SK-N-SH (cell line): ENCODE data around the gene PRKCQ.

Experiments used
- EZH2phosphoT487 ChIP-seq: fragments of 200-600 bp; sonication (generic); IDR thresholded peaks from 2 replicates; pipeline ENCODE4 v1.6.1; 2017; ENCODE audit warnings: low read depth, mixed run types, mild to moderate bottlenecking, antibody characterized with exemption, moderate library complexity, borderline replicate concordance
- FOSL2 ChIP-seq: IDR thresholded peaks from 2 replicates; pipeline ENCODE4 v1.4.0; 2012; ENCODE audit warnings: low read depth, mild to moderate bottlenecking, moderate library complexity, borderline replicate concordance
- FOXM1 ChIP-seq: IDR thresholded peaks from 2 replicates; pipeline ENCODE4 v1.4.0; 2012; ENCODE audit warnings: low read depth, mild to moderate bottlenecking
- GABPA ChIP-seq: IDR thresholded peaks from 2 replicates; pipeline ENCODE4 v1.4.0; 2012; ENCODE audit warnings: low read depth, mild to moderate bottlenecking
- IRF3 ChIP-seq: fragments of 150-350 bp; IDR thresholded peaks from 2 replicates; pipeline ENCODE4 v1.6.1; 2016; ENCODE audit warnings: mild to moderate bottlenecking, low read depth, low read length
- MAX ChIP-seq: IDR thresholded peaks from 2 replicates; pipeline ENCODE4 v1.4.0; 2012; ENCODE audit warnings: low read depth
- SIN3A ChIP-seq: IDR thresholded peaks from 2 replicates; pipeline ENCODE4 v1.6.1; 2012; ENCODE audit warnings: low read depth, mild to moderate bottlenecking, low read length, moderate library complexity, borderline replicate concordance
- SMC3 ChIP-seq: IDR thresholded peaks from 2 replicates; pipeline ENCODE4 v1.6.1; 2012; ENCODE audit warnings: low read depth, low read length, improper control_type of control experiment
- USF2 ChIP-seq: fragments of 150-350 bp; IDR thresholded peaks from 2 replicates; pipeline ENCODE4 v1.6.1; 2017; ENCODE audit warnings: antibody characterized with exemption, low read length, low read depth, borderline replicate concordance
- YY1 ChIP-seq: IDR thresholded peaks from 2 replicates; pipeline ENCODE4 v1.4.0; 2012; ENCODE audit warnings: low read depth, mild to moderate bottlenecking
- TF ChIP-seq, protein P1 (sequence below): fragments of 200-600 bp; sonication (generic); IDR thresholded peaks from 2 replicates; pipeline ENCODE4 v1.6.1; 2017; ENCODE audit warnings: antibody characterized with exemption, mild to moderate bottlenecking, moderate library complexity
- TF ChIP-seq, protein P2 (sequence below): IDR thresholded peaks from 2 replicates; pipeline ENCODE4 v1.6.1; 2012; ENCODE audit warnings: mild to moderate bottlenecking, low read depth, low read length, moderate library complexity

DNA sequence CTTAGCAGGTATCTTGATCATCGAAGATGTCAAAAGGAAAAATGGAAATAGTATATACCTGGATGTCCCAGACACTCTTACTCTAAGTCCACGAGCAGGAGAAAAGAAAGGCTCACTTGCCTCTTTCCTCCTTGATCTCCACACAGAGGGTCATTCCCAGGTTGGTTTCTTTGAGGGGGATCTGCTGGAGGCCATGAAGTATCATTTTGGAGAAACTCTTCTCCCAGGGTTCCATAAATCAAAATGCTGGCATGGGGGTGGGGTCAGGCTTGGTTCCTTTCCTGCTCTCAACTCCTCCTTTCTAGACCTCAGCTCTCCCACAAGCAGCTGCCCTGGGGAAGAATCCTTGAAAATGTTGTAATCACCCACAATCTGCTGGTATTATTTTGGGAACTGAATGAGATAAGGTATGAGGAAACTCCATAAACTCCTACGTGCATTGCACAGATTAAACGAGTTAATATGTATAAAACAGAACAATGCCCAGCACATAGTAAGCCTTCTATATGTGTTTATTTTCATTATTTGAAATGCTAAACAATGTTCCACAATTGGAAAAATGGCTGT, 54.4 kb downstream of the PRKCQ start:
- TF ChIP-seq, protein P1, sequence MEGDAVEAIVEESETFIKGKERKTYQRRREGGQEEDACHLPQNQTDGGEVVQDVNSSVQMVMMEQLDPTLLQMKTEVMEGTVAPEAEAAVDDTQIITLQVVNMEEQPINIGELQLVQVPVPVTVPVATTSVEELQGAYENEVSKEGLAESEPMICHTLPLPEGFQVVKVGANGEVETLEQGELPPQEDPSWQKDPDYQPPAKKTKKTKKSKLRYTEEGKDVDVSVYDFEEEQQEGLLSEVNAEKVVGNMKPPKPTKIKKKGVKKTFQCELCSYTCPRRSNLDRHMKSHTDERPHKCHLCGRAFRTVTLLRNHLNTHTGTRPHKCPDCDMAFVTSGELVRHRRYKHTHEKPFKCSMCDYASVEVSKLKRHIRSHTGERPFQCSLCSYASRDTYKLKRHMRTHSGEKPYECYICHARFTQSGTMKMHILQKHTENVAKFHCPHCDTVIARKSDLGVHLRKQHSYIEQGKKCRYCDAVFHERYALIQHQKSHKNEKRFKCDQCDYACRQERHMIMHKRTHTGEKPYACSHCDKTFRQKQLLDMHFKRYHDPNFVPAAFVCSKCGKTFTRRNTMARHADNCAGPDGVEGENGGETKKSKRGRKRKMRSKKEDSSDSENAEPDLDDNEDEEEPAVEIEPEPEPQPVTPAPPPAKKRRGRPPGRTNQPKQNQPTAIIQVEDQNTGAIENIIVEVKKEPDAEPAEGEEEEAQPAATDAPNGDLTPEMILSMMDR: no peak
- TF ChIP-seq IRF3: no peak
- no peak for TF ChIP-seq SMC3
- no peak for TF ChIP-seq FOSL2
- TF ChIP-seq, protein P2, sequence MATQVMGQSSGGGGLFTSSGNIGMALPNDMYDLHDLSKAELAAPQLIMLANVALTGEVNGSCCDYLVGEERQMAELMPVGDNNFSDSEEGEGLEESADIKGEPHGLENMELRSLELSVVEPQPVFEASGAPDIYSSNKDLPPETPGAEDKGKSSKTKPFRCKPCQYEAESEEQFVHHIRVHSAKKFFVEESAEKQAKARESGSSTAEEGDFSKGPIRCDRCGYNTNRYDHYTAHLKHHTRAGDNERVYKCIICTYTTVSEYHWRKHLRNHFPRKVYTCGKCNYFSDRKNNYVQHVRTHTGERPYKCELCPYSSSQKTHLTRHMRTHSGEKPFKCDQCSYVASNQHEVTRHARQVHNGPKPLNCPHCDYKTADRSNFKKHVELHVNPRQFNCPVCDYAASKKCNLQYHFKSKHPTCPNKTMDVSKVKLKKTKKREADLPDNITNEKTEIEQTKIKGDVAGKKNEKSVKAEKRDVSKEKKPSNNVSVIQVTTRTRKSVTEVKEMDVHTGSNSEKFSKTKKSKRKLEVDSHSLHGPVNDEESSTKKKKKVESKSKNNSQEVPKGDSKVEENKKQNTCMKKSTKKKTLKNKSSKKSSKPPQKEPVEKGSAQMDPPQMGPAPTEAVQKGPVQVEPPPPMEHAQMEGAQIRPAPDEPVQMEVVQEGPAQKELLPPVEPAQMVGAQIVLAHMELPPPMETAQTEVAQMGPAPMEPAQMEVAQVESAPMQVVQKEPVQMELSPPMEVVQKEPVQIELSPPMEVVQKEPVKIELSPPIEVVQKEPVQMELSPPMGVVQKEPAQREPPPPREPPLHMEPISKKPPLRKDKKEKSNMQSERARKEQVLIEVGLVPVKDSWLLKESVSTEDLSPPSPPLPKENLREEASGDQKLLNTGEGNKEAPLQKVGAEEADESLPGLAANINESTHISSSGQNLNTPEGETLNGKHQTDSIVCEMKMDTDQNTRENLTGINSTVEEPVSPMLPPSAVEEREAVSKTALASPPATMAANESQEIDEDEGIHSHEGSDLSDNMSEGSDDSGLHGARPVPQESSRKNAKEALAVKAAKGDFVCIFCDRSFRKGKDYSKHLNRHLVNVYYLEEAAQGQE: no peak
- TF ChIP-seq GABPA: no peak
- TF ChIP-seq SIN3A: no peak
- no peak for TF ChIP-seq MAX
- no peak for TF ChIP-seq YY1
- TF ChIP-seq USF2: no peak
- no peak for TF ChIP-seq FOXM1
- no peak for TF ChIP-seq EZH2phosphoT487
